ENCODE results near the gene STXBP3. TPM values are rescaled to one million over a fixed set of nuclear protein-coding genes. Genes with fewer than 3 reads are reported as not detected.

STXBP3 gene
- total and polyA plus RNA-seq, 2 of the 8 experiments (the other 6 are each of a cell fraction or from before 2014, with no cell fraction given), result 6.0 to 38.5 TPM

DNA sequence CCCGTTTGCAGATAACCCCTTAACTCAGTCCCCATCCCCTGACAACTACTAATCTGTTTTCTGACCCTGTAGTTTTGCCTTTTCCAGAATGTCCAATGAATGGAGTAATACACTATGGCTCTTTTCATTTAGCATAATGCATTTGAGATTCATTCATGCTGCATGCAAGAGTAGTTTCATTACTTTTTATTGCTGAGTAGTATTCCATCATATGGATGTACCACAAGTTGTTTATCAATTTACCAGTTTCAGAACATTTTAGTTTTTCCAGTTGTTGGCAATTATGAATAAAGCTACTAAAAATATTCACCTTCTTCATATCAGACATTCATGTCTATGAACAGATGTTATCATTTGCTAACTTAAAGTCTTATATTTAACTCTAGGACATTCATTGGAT is 45.3 kb downstream of the STXBP3 start (continued):
- TF ChIP-seq, protein P1, sequence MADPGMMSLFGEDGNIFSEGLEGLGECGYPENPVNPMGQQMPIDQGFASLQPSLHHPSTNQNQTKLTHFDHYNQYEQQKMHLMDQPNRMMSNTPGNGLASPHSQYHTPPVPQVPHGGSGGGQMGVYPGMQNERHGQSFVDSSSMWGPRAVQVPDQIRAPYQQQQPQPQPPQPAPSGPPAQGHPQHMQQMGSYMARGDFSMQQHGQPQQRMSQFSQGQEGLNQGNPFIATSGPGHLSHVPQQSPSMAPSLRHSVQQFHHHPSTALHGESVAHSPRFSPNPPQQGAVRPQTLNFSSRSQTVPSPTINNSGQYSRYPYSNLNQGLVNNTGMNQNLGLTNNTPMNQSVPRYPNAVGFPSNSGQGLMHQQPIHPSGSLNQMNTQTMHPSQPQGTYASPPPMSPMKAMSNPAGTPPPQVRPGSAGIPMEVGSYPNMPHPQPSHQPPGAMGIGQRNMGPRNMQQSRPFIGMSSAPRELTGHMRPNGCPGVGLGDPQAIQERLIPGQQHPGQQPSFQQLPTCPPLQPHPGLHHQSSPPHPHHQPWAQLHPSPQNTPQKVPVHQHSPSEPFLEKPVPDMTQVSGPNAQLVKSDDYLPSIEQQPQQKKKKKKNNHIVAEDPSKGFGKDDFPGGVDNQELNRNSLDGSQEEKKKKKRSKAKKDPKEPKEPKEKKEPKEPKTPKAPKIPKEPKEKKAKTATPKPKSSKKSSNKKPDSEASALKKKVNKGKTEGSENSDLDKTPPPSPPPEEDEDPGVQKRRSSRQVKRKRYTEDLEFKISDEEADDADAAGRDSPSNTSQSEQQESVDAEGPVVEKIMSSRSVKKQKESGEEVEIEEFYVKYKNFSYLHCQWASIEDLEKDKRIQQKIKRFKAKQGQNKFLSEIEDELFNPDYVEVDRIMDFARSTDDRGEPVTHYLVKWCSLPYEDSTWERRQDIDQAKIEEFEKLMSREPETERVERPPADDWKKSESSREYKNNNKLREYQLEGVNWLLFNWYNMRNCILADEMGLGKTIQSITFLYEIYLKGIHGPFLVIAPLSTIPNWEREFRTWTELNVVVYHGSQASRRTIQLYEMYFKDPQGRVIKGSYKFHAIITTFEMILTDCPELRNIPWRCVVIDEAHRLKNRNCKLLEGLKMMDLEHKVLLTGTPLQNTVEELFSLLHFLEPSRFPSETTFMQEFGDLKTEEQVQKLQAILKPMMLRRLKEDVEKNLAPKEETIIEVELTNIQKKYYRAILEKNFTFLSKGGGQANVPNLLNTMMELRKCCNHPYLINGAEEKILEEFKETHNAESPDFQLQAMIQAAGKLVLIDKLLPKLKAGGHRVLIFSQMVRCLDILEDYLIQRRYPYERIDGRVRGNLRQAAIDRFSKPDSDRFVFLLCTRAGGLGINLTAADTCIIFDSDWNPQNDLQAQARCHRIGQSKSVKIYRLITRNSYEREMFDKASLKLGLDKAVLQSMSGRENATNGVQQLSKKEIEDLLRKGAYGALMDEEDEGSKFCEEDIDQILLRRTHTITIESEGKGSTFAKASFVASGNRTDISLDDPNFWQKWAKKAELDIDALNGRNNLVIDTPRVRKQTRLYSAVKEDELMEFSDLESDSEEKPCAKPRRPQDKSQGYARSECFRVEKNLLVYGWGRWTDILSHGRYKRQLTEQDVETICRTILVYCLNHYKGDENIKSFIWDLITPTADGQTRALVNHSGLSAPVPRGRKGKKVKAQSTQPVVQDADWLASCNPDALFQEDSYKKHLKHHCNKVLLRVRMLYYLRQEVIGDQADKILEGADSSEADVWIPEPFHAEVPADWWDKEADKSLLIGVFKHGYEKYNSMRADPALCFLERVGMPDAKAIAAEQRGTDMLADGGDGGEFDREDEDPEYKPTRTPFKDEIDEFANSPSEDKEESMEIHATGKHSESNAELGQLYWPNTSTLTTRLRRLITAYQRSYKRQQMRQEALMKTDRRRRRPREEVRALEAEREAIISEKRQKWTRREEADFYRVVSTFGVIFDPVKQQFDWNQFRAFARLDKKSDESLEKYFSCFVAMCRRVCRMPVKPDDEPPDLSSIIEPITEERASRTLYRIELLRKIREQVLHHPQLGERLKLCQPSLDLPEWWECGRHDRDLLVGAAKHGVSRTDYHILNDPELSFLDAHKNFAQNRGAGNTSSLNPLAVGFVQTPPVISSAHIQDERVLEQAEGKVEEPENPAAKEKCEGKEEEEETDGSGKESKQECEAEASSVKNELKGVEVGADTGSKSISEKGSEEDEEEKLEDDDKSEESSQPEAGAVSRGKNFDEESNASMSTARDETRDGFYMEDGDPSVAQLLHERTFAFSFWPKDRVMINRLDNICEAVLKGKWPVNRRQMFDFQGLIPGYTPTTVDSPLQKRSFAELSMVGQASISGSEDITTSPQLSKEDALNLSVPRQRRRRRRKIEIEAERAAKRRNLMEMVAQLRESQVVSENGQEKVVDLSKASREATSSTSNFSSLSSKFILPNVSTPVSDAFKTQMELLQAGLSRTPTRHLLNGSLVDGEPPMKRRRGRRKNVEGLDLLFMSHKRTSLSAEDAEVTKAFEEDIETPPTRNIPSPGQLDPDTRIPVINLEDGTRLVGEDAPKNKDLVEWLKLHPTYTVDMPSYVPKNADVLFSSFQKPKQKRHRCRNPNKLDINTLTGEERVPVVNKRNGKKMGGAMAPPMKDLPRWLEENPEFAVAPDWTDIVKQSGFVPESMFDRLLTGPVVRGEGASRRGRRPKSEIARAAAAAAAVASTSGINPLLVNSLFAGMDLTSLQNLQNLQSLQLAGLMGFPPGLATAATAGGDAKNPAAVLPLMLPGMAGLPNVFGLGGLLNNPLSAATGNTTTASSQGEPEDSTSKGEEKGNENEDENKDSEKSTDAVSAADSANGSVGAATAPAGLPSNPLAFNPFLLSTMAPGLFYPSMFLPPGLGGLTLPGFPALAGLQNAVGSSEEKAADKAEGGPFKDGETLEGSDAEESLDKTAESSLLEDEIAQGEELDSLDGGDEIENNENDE (IDR thresholded peaks at IDR 0.05; ENCODE audit: insufficient replicate concordance, low read length), result no peak
- TF ChIP-seq RAD21 (IDR thresholded peaks at IDR 0.05 in 1 of 2, conservative IDR thresholded peaks at IDR 0.05 in 1 of 2; ENCODE audit: low read depth in 2 of 2, low read length in 2 of 2) (no peak), TAF1 (IDR thresholded peaks at IDR 0.05; ENCODE audit: low read depth, low read length) (no peak), JUN (IDR thresholded peaks at IDR 0.05; ENCODE audit: low read depth, low read length) (no peak), HDAC2 (IDR thresholded peaks at IDR 0.05; ENCODE audit: borderline replicate concordance in 1 of 2, low read depth in 2 of 2, low read length in 2 of 2) (no peak), KDM1A (IDR thresholded peaks at IDR 0.05; ENCODE audit: borderline replicate concordance, low read length) (no peak), FOSL1 (IDR thresholded peaks at IDR 0.05; ENCODE audit: insufficient read depth, low read depth, low read length) (no peak), BACH1 (IDR thresholded peaks at IDR 0.05; ENCODE audit: low read length) (no peak), CBX8 (IDR thresholded peaks at IDR 0.05; ENCODE audit: borderline replicate concordance, low read depth, low read length) (no peak), EGR1 (IDR thresholded peaks at IDR 0.05; ENCODE audit: borderline replicate concordance, low read depth, low read length) (no peak), SP1 (IDR thresholded peaks at IDR 0.05; ENCODE audit: low read depth, low read length) (no peak), SIRT6 (IDR thresholded peaks at IDR 0.05; ENCODE audit: low read length) (no peak)
